ENCODE results near the gene FAM171A2. TPM values are rescaled to one million over a fixed set of nuclear protein-coding genes. Genes with fewer than 3 reads are reported as not detected.

Gene FAM171A2
- total RNA-seq, 1 experiment from 2014 or later = 27.5 TPM

- Mint-ChIP-seq H3K27me3 (ENCODE audit: low read depth) (peaks cover 29% of the 10 kb centered on the region), H3K4me3 (no peak overlapping the region), H3K9me3 (no peaks in the 10 kb centered on the region), H3K4me1 (peaks cover 9% of the 10 kb centered on the region in 2 experiments), H3K36me3 (ENCODE audit: insufficient read depth in 1 of 3, low read depth in 3 of 3) (no peaks in the 10 kb centered on the region), H3K27ac (no peak overlapping the region)
- H3K23me2 ChIP-seq (ENCODE audit: insufficient read length, low read depth, low read length, poor library complexity, severe bottlenecking) = no peaks in the 10 kb centered on the region
- H2AFZ ChIP-seq (ENCODE audit: low read length) = no peak overlapping the region
- H2BK5ac ChIP-seq (ENCODE audit: insufficient read length, low read length) = no peak overlapping the region
- no peak overlapping the region for H3K18ac ChIP-seq (ENCODE audit: insufficient read length, low read depth, low read length)
- H2BK20ac ChIP-seq (ENCODE audit: low read depth, low read length, poor library complexity, severe bottlenecking) = no peak overlapping the region
- H3K27me3 ChIP-seq (ENCODE audit: insufficient read depth, low read length) = no peaks in the 10 kb centered on the region
- H3K56ac ChIP-seq (ENCODE audit: insufficient read length, low read depth, low read length) = no peak overlapping the region
- no peak overlapping the region for H3K4ac ChIP-seq (ENCODE audit: low read depth, low read length)
- WGBS (ENCODE audit: extremely low coverage, insufficient read length, low lambda C conversion rate) = no CpG with 5 or more reads among the region's 6 CpGs
- H4K5ac ChIP-seq (ENCODE audit: insufficient read length, low read depth, low read length) = no peak overlapping the region
- H3K27ac ChIP-seq (ENCODE audit: insufficient read length, low read depth, low read length) = no peak overlapping the region
- no peak overlapping the region for H3K4me2 ChIP-seq (ENCODE audit: insufficient read depth, insufficient read length, low read length)
- H3K14ac ChIP-seq (ENCODE audit: insufficient read depth, low read length) = no peak overlapping the region
- no peak overlapping the region for H4K91ac ChIP-seq (ENCODE audit: insufficient read length, low read depth, low read length)
- H3K79me1 ChIP-seq (ENCODE audit: insufficient read depth, low read depth, low read length, poor library complexity, severe bottlenecking) = no peaks in the 10 kb centered on the region
- no peaks in the 10 kb centered on the region for H4K20me1 ChIP-seq (ENCODE audit: control insufficient read depth, insufficient read depth, insufficient read length)
- no peaks in the 10 kb centered on the region for H3K9me3 ChIP-seq (ENCODE audit: control insufficient read depth, low read depth, low read length)
- H4K8ac ChIP-seq (replicated peaks; ENCODE audit: insufficient read length, low read depth, low read length) = no peak overlapping the region
- no peak overlapping the region for H3K23ac ChIP-seq (ENCODE audit: insufficient read length, low read depth, low read length)
- H3K4me1 ChIP-seq (ENCODE audit: insufficient read depth, low read length) = no peaks in the 10 kb centered on the region
- no peak overlapping the region for H2BK12ac ChIP-seq (ENCODE audit: insufficient read length, low read depth, low read length)
- H3K79me2 ChIP-seq (ENCODE audit: insufficient read depth, low read length) = no peaks in the 10 kb centered on the region
- H3T11ph ChIP-seq (ENCODE audit: low read length) = no peak overlapping the region
- H2BK120ac ChIP-seq (ENCODE audit: low read depth, low read length, poor library complexity, severe bottlenecking) = no peak overlapping the region
- no peak for TF ChIP-seq CTCF (conservative IDR thresholded peaks at IDR 0.05)
- H2AK5ac ChIP-seq (ENCODE audit: insufficient read length, low read length) = no peak overlapping the region
- no peak overlapping the region for H3K9ac ChIP-seq (ENCODE audit: extremely low read depth, insufficient read length, low read length)
- no peak overlapping the region for H2BK15ac ChIP-seq (ENCODE audit: low read depth, low read length)
- DNase-seq = peak; percentile 33
Measured at GRCh38 chr17:44338702-44339101, 25.0 kb downstream of the FAM171A2 start.

All from H9 (cell line).